NCI-H128 (cell line): Measurements from ENCODE around the gene OLA1.

Source experiments
- DNase-seq: peaks from one replicate; lab custom pipeline; 2025; ENCODE audit not compliant: unreplicated experiment; lab: John Stamatoyannopoulos, UW

OLA1 gene

GRCh38 chr2:174039551-174040416 lies 208.5 kb downstream of the OLA1 start:
- no peak for DNase-seq

- DNase-seq, result no peak
These were observed 209.9 kb downstream of the OLA1 start for GRCh38 chr2:174038462-174038861.

GRCh38 chr2:174036825-174037224 lies 211.5 kb downstream of the OLA1 start:
- DNase-seq, result no peak

GRCh38 chr2:174035981-174036742 lies 212.2 kb downstream of the OLA1 start:
- no peak for DNase-seq

GRCh38 chr2:174035117-174035635 lies 213.2 kb downstream of the OLA1 start:
- no peak for DNase-seq

- DNase-seq, result no peak
These were observed 215.2 kb downstream of the OLA1 start for GRCh38 chr2:174033163-174033550.

- DNase-seq, result no peak
These were observed 217.1 kb downstream of the OLA1 start for GRCh38 chr2:174031226-174031625.

GRCh38 chr2:174028935-174029334 lies 219.4 kb downstream of the OLA1 start:
- no peak for DNase-seq

GRCh38 chr2:174027956-174028355 lies 220.4 kb downstream of the OLA1 start:
- no peak for DNase-seq

GRCh38 chr2:174026122-174026845 lies 222.0 kb downstream of the OLA1 start:
- no peak for DNase-seq

- DNase-seq, result no peak
These were observed 222.8 kb downstream of the OLA1 start for GRCh38 chr2:174025271-174026121.

GRCh38 chr2:174024524-174025270 lies 223.6 kb downstream of the OLA1 start:
- no peak for DNase-seq

- DNase-seq, result no peak
These were observed 224.5 kb downstream of the OLA1 start for GRCh38 chr2:174023591-174024523.
